ENCODE data around the gene MASP1. TPM values are rescaled to one million over a fixed set of nuclear protein-coding genes. Genes with fewer than 3 reads are reported as not detected.
A peak's percentile ranks its signal among the peaks of the same experiment; 100 is the strongest.

The MASP1 gene
- total and polyA plus RNA-seq, 8 donors: 0.06 to 1.3 (median 0.35) TPM

GRCh38 chr3:187261541-187261969 lies 30.0 kb downstream of the MASP1 start:
- Histone ChIP-seq H3K36me3 (no peaks in the 10 kb centered on the region), H3K27me3 (no peaks in the 10 kb centered on the region), H3K4me3 (no peak overlapping the region), H3K9me3 (no peaks in the 10 kb centered on the region), H3K27ac (no peak overlapping the region), H3K4me1 (peaks cover 9 to 25% (median 16%) of the 10 kb centered on the region in 3 donors)
- WGBS, 2 donors: 60 to 71% methylated on average over 3 of the region's 3 CpGs
- intact Hi-C loops (cut with DNase I): no loop called here
- DNase-seq (no peak), FAIRE-seq (no peak), ATAC-seq (no peak)
- TF ChIP-seq, protein P1, sequence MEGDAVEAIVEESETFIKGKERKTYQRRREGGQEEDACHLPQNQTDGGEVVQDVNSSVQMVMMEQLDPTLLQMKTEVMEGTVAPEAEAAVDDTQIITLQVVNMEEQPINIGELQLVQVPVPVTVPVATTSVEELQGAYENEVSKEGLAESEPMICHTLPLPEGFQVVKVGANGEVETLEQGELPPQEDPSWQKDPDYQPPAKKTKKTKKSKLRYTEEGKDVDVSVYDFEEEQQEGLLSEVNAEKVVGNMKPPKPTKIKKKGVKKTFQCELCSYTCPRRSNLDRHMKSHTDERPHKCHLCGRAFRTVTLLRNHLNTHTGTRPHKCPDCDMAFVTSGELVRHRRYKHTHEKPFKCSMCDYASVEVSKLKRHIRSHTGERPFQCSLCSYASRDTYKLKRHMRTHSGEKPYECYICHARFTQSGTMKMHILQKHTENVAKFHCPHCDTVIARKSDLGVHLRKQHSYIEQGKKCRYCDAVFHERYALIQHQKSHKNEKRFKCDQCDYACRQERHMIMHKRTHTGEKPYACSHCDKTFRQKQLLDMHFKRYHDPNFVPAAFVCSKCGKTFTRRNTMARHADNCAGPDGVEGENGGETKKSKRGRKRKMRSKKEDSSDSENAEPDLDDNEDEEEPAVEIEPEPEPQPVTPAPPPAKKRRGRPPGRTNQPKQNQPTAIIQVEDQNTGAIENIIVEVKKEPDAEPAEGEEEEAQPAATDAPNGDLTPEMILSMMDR (IDR thresholded peaks at IDR 0.05): no peak

DNA sequence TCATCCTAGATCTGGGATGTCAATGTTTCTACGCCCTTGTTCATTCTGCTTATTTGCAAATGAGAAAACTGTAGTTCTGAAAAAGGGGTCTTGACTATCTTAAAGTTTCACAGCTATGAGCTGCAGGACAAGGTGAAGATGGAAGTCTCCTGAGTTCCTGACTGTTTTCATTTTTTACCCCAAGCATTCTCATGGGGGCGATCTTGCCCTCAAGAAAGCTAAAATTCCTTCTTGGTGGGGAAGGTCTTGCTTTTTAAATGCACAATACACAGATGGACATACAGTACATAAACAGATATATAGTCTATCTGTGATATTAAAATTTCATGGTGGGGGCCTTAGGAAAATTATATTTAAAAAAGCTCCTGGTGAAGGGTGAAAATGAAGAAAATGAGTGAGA lies 32.4 kb downstream of the MASP1 start:
- whole genome bisulfite sequencing, 2 donors: 70 to 78% methylated on average over 2 of the region's 2 CpGs
- Histone ChIP-seq H3K36me3 (no peaks in the 10 kb centered on the region), H3K4me1 (peaks cover 9 to 14% (median 10%) of the 10 kb centered on the region in 3 donors), H3K4me3 (no peak overlapping the region), H3K27ac (no peak overlapping the region), H3K9me3 (no peaks in the 10 kb centered on the region), H3K27me3 (no peaks in the 10 kb centered on the region)
- intact Hi-C loops (cut with DNase I): no loop called here
- no peak for ATAC-seq
- FAIRE-seq: no peak
- no peak for DNase-seq
- TF ChIP-seq, protein P1 (IDR thresholded peaks at IDR 0.05): no peak

DNA sequence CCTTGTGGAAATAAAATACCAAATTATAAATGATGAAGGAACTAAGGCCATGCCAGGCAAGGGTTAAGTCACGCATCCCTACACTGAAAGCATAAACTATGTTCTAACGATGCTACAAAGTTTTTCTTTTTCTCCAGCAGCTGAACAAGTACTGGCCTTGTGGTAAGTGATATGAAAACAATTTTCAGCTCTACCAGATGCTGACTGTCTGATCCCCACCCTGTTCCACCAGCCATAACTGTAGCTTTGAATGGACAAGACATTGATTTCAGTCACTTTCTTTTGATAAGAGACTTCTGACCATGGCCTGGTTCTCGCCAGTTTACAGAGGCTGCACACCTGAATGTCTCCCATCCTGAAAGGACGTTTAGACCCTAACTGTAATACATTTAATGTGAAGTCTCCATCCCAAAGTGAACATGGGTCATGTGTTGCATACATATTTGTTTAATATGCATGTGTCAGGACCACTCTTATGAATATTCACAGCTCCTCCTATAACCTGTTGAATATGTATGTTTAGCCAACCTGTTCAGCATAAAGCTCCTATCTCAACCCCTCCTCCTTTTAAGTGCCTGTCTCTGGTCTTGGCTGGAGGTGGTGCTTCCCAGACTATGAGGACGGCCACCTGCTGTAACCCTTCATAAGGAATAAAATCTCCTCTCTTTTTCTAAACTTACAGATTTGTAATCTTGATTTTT lies 33.4 kb downstream of the MASP1 start:
- no peaks in the 10 kb centered on the region for H3K9me3 ChIP-seq
- H3K27me3 ChIP-seq: no peaks in the 10 kb centered on the region
- TF ChIP-seq, protein P1 (IDR thresholded peaks at IDR 0.05): no peak

DNA sequence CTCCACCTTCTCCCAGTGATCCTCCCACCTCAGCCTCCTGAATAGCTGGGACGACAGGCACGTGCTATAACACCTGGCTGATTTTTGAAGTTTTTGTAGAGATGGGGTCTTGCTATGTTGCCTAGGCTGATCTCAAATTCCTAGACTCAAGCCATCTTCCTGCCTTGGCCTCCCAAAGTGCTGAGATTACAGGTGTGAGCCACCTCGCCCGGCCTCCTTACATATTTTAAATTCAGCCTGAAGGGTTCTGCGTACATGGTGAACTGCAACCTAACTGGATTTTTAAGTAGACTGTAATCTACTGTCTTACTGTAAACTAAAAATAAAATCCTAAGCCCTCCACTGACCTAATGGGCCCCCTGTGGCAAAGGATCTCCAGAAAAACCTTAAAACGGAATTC lies 34.1 kb downstream of the MASP1 start:
- no peaks in the 10 kb centered on the region for H3K4me1 ChIP-seq
- no peaks in the 10 kb centered on the region for H3K27me3 ChIP-seq
- TF ChIP-seq, protein P1 (IDR thresholded peaks at IDR 0.05): no peak
- H3K4me3 ChIP-seq: no peak overlapping the region
- H3K9me3 ChIP-seq: no peaks in the 10 kb centered on the region
- DNase-seq: no peak
- no peak overlapping the region for H3K27ac ChIP-seq
- intact Hi-C loops (cut with DNase I): no loop called here
- WGBS, 2 donors: 83 to 91% methylated on average over 6 of the region's 6 CpGs
- no peak for ATAC-seq
- no peaks in the 10 kb centered on the region for H3K36me3 ChIP-seq
- FAIRE-seq: no peak

More for the DNA sequence above, 33.4 kb downstream of the MASP1 start:
- no peaks in the 10 kb centered on the region for H3K36me3 ChIP-seq
- intact Hi-C loops (cut with DNase I): no loop called here
- no peak overlapping the region for H3K27ac ChIP-seq
- WGBS, 2 donors: 58 to 60% methylated on average over 5 of the region's 5 CpGs
- H3K4me3 ChIP-seq: no peak overlapping the region
- no peak for DNase-seq
- no peak for FAIRE-seq
- H3K4me1 ChIP-seq: peaks cover 2 to 4% (median 3%) of the 10 kb centered on the region in 3 donors
- ATAC-seq: no peak

GRCh38 chr3:187256051-187256616 lies 35.4 kb downstream of the MASP1 start:
- intact Hi-C loops (cut with DNase I): no loop called here
- 86 to 88% methylated on average over 10 of the region's 10 CpGs for WGBS, 2 donors
- peak overlapping the region in 2 of 4 donors; percentile 43 to 62 for H3K27ac ChIP-seq

More at GRCh38 chr3:187256051-187256616, 35.4 kb downstream of the MASP1 start:
- Histone ChIP-seq H3K36me3 (no peaks in the 10 kb centered on the region), H3K27me3 (no peaks in the 10 kb centered on the region), H3K4me1 (no peaks in the 10 kb centered on the region), H3K4me3 (no peak overlapping the region), H3K9me3 (no peaks in the 10 kb centered on the region)
- ATAC-seq: no peak
- TF ChIP-seq, protein P1 (IDR thresholded peaks at IDR 0.05): no peak
- FAIRE-seq: no peak
- no peak for DNase-seq

Measured in pancreas (tissue), 10 donors.